ENCODE results near the gene GABRG1. TPM values are rescaled to one million over a fixed set of nuclear protein-coding genes. Genes with fewer than 3 reads are reported as not detected.

GABRG1 gene
- under 1 TPM in 2 of 3 donors, not detected in 1; 0.03 to 0.11 TPM for polyA plus RNA-seq

GRCh38 chr4:46123913-46124755 lies at the start of gene GABRG1:
GABRG1 (minus strand) TSS chr4:46124054; CDS start chr4:46123913, 141 bp downstream.
- 6 to 19% (median 13%) methylated on average over 23 of the region's 23 CpGs for WGBS, 3 donors
- H3K27ac ChIP-seq (ENCODE audit: low read depth, low read length), result no peak within 1 kb of the TSS

DNA sequence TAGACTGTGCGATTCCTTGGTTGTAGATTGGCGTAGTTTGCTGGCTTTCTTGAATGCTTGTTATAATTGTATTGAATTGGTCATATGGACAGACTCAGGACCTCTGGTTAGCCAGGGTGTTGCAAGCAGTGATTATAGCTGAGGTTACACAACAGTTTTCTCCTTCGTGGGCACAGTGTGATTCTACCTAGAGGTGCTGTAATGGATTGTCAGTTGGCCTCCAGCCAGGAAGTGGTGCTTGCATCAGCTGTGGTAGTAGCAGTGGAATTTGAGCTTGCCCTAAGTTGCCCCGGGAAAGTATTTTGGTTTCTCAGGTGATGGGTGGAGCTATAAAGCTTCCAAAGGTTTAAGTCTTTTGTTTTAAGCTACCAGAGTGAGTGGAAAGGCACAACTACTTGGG lies 23.1 kb upstream of the GABRG1 start:
- 63 to 71% (median 67%) methylated on average over 4 of the region's 4 CpGs for WGBS, 3 donors
- H3K27ac ChIP-seq (ENCODE audit: low read depth, low read length), result no peak overlapping the region

GRCh38 chr4:46131498-46132057 lies 7.7 kb upstream of the GABRG1 start:
- WGBS, 3 donors, result 50 to 64% (median 51%) methylated on average over 2 of the region's 2 CpGs
- H3K27ac ChIP-seq (ENCODE audit: low read depth, low read length), result no peak overlapping the region

DNA sequence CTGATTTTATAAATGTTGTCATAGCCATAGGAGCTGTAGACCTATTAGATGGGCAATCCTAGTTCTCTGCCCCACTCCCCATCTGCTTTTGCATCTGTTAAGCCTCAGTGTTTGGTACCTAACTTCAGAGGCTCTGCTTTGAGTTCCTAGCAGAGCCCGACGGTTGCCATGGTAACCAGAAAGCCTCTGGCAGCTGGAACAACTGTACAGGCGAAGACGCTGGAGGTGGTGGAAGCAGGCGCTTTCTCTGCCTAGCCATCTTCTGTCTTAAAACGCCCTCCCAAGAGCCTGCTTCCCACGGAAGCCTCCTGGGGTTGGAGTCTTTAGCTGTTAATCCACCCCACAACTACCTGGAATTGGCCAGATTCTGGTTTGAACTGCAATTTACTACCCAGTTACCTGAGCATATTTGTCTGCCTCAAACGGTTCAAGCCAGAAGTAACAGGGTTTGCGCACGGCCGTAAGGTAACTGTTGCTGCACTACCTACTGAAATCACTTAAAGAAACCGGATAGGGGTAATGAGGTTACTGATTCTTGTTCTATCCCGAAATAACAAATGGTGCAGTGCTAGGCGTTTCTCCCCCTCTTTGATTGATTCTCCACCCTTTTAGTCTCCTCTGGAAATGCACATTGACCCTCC lies 1.0 kb upstream of the GABRG1 start:
- WGBS, 3 donors, result 31 to 44% (median 43%) methylated on average over 14 of the region's 14 CpGs
- H3K27ac ChIP-seq (ENCODE audit: low read depth, low read length), result no peak overlapping the region

GRCh38 chr4:46081674-46082073 lies 42.2 kb downstream of the GABRG1 start:
- no peak overlapping the region for H3K27ac ChIP-seq (ENCODE audit: low read depth, low read length)
- 54 to 78% (median 74%) methylated on average over 5 of the region's 5 CpGs for WGBS, 3 donors

GRCh38 chr4:46081248-46081647 lies 42.6 kb downstream of the GABRG1 start:
- H3K27ac ChIP-seq (ENCODE audit: low read depth, low read length), result no peak overlapping the region

DNA sequence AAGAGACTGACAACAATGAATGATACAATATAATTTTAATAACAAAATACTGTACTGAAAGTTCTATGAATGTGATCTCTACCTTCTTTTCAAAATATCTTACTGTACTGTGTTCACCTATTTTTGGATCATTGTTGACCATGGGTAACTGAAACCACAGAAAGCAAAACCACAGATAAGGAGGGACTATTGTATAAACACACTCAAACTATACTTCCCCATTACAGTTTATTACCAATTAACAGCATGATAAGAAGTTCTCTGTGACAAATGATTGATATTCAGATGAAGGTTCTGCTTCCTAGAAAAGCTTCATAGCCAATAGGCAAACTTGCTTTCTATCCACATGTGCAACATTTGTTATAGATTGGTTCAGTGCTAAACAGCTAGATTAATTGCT lies 50.1 kb downstream of the GABRG1 start:
- no peak overlapping the region for H3K27ac ChIP-seq (ENCODE audit: low read depth, low read length)

DNA sequence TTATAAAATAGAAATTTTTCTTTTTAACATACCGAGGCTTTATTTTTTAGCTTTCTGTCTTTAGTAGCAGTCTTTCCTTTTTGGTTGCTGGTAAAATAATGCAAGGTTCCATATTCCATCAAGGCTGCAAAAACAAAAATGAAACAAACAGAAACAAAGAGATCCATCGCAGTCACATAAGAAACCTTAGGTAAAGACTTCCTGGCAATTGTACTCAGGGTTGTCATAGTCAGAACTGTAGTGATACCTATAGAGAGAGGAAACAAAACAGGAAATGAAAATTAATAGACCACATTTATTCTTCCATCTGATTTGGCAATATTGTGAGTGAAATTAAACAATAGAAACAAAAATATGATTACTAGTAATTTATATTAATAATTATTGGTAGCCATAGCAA lies 72.5 kb downstream of the GABRG1 start:
- H3K27ac ChIP-seq (ENCODE audit: low read depth, low read length), result no peak overlapping the region
- 67 to 80% (median 80%) methylated on average over 2 of the region's 2 CpGs for WGBS, 3 donors

DNA sequence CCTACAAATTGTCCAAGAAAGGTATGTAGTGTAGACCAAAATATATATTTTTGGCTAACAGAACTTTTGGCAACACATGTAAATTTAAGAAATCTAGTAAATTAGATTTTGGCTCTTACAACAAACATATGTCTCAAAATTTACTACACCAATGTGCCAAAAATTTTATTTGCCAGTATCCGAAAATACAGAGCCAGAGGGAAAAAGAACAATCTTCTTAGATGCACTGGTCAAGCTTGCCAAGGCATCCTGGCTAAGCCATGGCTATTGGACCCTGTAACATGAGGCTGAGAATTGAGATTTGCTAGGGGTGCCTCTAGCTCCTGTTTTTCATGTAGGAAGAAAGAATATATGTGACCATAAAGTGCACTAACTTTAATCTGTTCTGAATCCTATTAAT lies 91.8 kb downstream of the GABRG1 start:
- no peak overlapping the region for H3K27ac ChIP-seq (ENCODE audit: low read depth, low read length)
- 46 to 65% (median 59%) methylated on average over 1 of the region's 1 CpG for WGBS, 3 donors

DNA sequence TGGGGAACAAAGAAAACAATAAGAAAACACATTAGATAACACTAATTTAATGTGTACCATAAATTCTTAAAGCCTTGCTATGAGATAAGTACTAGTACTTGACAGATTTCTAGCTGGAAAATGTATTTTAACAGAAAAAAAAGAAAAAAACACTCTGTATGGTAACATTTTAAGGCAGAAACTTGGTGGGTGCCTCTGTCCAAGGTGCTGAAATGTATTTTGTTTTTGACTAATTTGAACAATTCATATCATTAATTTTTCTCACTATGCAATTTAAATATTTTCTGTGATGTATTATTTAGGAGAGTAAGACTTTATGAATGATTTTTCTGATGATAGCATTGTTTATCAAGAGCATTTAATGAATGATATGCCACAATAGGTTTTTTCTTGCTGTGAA lies 107.5 kb downstream of the GABRG1 start:
- H3K27ac ChIP-seq (ENCODE audit: low read depth, low read length), result no peak overlapping the region

DNA sequence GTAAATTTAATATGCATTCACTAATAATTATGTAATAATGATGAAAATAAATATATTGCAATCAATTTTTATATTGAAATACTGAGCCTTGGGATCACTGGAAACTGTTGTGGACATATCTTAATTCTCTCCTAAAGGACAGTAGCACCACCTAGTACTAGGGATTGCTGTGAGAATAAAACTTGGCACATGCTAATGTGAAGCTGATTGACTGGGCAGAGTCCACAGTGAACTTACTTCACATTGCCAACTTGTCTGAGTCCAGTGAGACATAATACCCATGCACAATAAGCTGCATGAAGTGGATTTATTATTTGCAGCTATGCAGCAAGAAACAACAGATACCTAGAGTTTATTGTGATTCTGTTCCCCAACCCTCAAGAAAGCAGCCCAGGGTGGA lies 131.1 kb downstream of the GABRG1 start:
- H3K27ac ChIP-seq (ENCODE audit: low read depth, low read length), result no peak overlapping the region

DNA sequence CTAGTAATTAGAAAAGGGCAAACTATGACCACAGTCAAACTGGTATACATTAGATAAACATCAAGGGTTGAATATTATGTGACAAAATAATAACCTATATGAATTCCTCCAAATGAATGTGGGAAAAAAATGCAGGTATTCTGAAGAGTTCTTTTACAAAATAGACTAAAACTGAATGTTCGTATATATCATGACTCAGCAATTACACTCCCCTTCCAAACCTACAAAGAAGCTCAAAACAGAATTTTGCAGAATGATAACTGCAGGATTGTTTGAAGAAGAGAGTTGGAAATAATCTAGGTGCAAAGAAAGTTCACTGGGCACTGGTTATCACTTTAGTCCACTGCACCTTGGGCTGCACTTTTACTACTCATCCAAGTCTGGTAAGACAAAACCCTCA lies 134.1 kb downstream of the GABRG1 start:
- 50 to 63% (median 52%) methylated on average over 1 of the region's 1 CpG for WGBS, 3 donors

GRCh38 chr4:45987858-45988257 lies 136.0 kb downstream of the GABRG1 start:
- 76 to 94% (median 76%) methylated on average over 1 of the region's 1 CpG for WGBS, 3 donors

More for the DNA sequence above, 134.1 kb downstream of the GABRG1 start:
- no peak overlapping the region for H3K27ac ChIP-seq (ENCODE audit: low read depth, low read length)

More at GRCh38 chr4:45987858-45988257, 136.0 kb downstream of the GABRG1 start:
- no peak overlapping the region for H3K27ac ChIP-seq (ENCODE audit: low read depth, low read length)

Data from adipose tissue (tissue), 3 donors.